ENCODE data around the gene VPS9D1. TPM values are rescaled to one million over a fixed set of nuclear protein-coding genes. Genes with fewer than 3 reads are reported as not detected.
"Not testable (repeated sequence)": the region's sequence is repeated elsewhere in the genome, so short reads cannot be mapped to it uniquely, and the experiment has no call there.

VPS9D1 gene
- total RNA-seq, 3 donors from 2014 or later: 2.2 to 4.8 (median 2.9) TPM

GRCh38 chr16:89709166-89709565 lies 11.5 kb downstream of the VPS9D1 start:
- Mint-ChIP-seq H3K9me3 (no peaks in the 10 kb centered on the region), H3K4me3 (no peak overlapping the region), H3K27me3 (ENCODE audit: low read depth) (no peaks in the 10 kb centered on the region), H3K4me1 (ENCODE audit: low read depth) (peaks cover 8% of the 10 kb centered on the region), H3K36me3 (ENCODE audit: insufficient read depth) (peaks cover 2% of the 10 kb centered on the region)
- no peak for ATAC-seq
- DNase-seq: no peak

GRCh38 chr16:89708481-89708931 lies 12.2 kb downstream of the VPS9D1 start:
- DNase-seq: no peak
- Mint-ChIP-seq H3K9me3 (no peaks in the 10 kb centered on the region), H3K27me3 (ENCODE audit: low read depth) (no peaks in the 10 kb centered on the region), H3K4me3 (no peak overlapping the region), H3K4me1 (ENCODE audit: low read depth) (peaks cover 8% of the 10 kb centered on the region), H3K36me3 (ENCODE audit: insufficient read depth) (no peaks in the 10 kb centered on the region)
- no peak for ATAC-seq

- H3K9me3 Mint-ChIP-seq: no peaks in the 10 kb centered on the region
- no peak for DNase-seq
- no peak overlapping the region for H3K4me3 Mint-ChIP-seq
- no peaks in the 10 kb centered on the region for H3K36me3 Mint-ChIP-seq (ENCODE audit: insufficient read depth)
- ATAC-seq: no peak
- H3K27me3 Mint-ChIP-seq (ENCODE audit: low read depth): no peaks in the 10 kb centered on the region
- peaks cover 8% of the 10 kb centered on the region for H3K4me1 Mint-ChIP-seq (ENCODE audit: low read depth)
Observed at GRCh38 chr16:89707695-89708094, 13.0 kb downstream of the VPS9D1 start.

GRCh38 chr16:89706518-89707260 lies 14.0 kb downstream of the VPS9D1 start:
- no peak overlapping the region for H3K4me3 Mint-ChIP-seq
- H3K4me1 Mint-ChIP-seq (ENCODE audit: low read depth): peaks cover 15% of the 10 kb centered on the region
- H3K9me3 Mint-ChIP-seq: no peaks in the 10 kb centered on the region
- no peaks in the 10 kb centered on the region for H3K27me3 Mint-ChIP-seq (ENCODE audit: low read depth)
- DNase-seq (no peak), ATAC-seq (no peak)
- no peaks in the 10 kb centered on the region for H3K36me3 Mint-ChIP-seq (ENCODE audit: insufficient read depth)

- no peak for DNase-seq
- Mint-ChIP-seq H3K36me3 (ENCODE audit: insufficient read depth) (no peaks in the 10 kb centered on the region), H3K9me3 (no peaks in the 10 kb centered on the region), H3K4me1 (ENCODE audit: low read depth) (peaks cover 18% of the 10 kb centered on the region), H3K4me3 (no peak overlapping the region), H3K27me3 (ENCODE audit: low read depth) (no peaks in the 10 kb centered on the region)
- no peak for ATAC-seq
Observed at GRCh38 chr16:89705006-89705405, 15.7 kb downstream of the VPS9D1 start.

- ATAC-seq (no peak), DNase-seq (no peak)
- Mint-ChIP-seq H3K36me3 (ENCODE audit: insufficient read depth) (no peaks in the 10 kb centered on the region), H3K4me3 (no peak overlapping the region), H3K9me3 (no peaks in the 10 kb centered on the region), H3K27me3 (ENCODE audit: low read depth) (no peaks in the 10 kb centered on the region), H3K4me1 (ENCODE audit: low read depth) (peaks cover 22% of the 10 kb centered on the region)
Observed at GRCh38 chr16:89704281-89704680, 16.4 kb downstream of the VPS9D1 start.

- peak; percentile 98 for DNase-seq
- Mint-ChIP-seq H3K4me3 (peak within 1 kb of the TSS; percentile 79), H3K9me3 (no peaks in the 10 kb centered on the region), H3K4me1 (ENCODE audit: low read depth) (peaks cover 25% of the 10 kb centered on the region), H3K36me3 (ENCODE audit: insufficient read depth) (no peaks in the 10 kb centered on the region), H3K27me3 (ENCODE audit: low read depth) (no peaks in the 10 kb centered on the region)
- ATAC-seq: peak; percentile 80 to 83
Observed at GRCh38 chr16:89701425-89702406, 19.0 kb downstream of the VPS9D1 start, which contains the start of gene SPATA2L. SPATA2L (minus strand) TSS chr16:89701705; CDS start chr16:89701232, 473 bp downstream.

- peak; percentile 31 to 36 for ATAC-seq
- Mint-ChIP-seq H3K36me3 (ENCODE audit: insufficient read depth) (no peaks in the 10 kb centered on the region), H3K4me1 (ENCODE audit: low read depth) (peaks cover 25% of the 10 kb centered on the region), H3K9me3 (no peaks in the 10 kb centered on the region), H3K27me3 (ENCODE audit: low read depth) (no peaks in the 10 kb centered on the region), H3K4me3 (peak overlapping the region; percentile 79)
- peak; percentile 39 for DNase-seq
Observed at GRCh38 chr16:89700649-89701424, 19.9 kb downstream of the VPS9D1 start.

GRCh38 chr16:89700100-89700648 lies 20.5 kb downstream of the VPS9D1 start:
- no peaks in the 10 kb centered on the region for H3K27me3 Mint-ChIP-seq (ENCODE audit: low read depth)
- H3K4me3 Mint-ChIP-seq: peak overlapping the region; percentile 79
- H3K4me1 Mint-ChIP-seq (ENCODE audit: low read depth): peaks cover 23% of the 10 kb centered on the region
- ATAC-seq (peak; percentile 11 to 12), DNase-seq (peak; percentile 99)
- no peaks in the 10 kb centered on the region for H3K9me3 Mint-ChIP-seq
- no peaks in the 10 kb centered on the region for H3K36me3 Mint-ChIP-seq (ENCODE audit: insufficient read depth)

GRCh38 chr16:89699629-89700099 lies 21.0 kb downstream of the VPS9D1 start:
- H3K36me3 Mint-ChIP-seq (ENCODE audit: insufficient read depth); H3K27me3 Mint-ChIP-seq (ENCODE audit: low read depth); DNase-seq; H3K9me3 Mint-ChIP-seq; ATAC-seq: not testable (repeated sequence)
- Mint-ChIP-seq H3K4me1 (ENCODE audit: low read depth) (peaks cover 23% of the 10 kb centered on the region), H3K4me3 (peak overlapping the region; percentile 79)

GRCh38 chr16:89698717-89699116 lies 22.0 kb downstream of the VPS9D1 start:
- not testable (repeated sequence) for H3K4me3 Mint-ChIP-seq; H3K27me3 Mint-ChIP-seq (ENCODE audit: low read depth); H3K9me3 Mint-ChIP-seq; DNase-seq; H3K36me3 Mint-ChIP-seq (ENCODE audit: insufficient read depth); ATAC-seq
- peaks cover 23% of the 10 kb centered on the region for H3K4me1 Mint-ChIP-seq (ENCODE audit: low read depth)

- H3K4me3 Mint-ChIP-seq: no peak overlapping the region
- no peaks in the 10 kb centered on the region for H3K27me3 Mint-ChIP-seq (ENCODE audit: low read depth)
Observed at GRCh38 chr16:89697616-89698331, 22.9 kb downstream of the VPS9D1 start.

GRCh38 chr16:89697161-89697615 lies 23.5 kb downstream of the VPS9D1 start:
- Mint-ChIP-seq H3K4me1 (ENCODE audit: low read depth) (peaks cover 18% of the 10 kb centered on the region), H3K9me3 (no peaks in the 10 kb centered on the region), H3K27me3 (ENCODE audit: low read depth) (no peaks in the 10 kb centered on the region), H3K4me3 (no peak overlapping the region), H3K36me3 (ENCODE audit: insufficient read depth) (peaks cover 5% of the 10 kb centered on the region)
- ATAC-seq (no peak), DNase-seq (no peak)

More at GRCh38 chr16:89697616-89698331, 22.9 kb downstream of the VPS9D1 start:
- ATAC-seq (no peak), DNase-seq (no peak)
- H3K4me1 Mint-ChIP-seq (ENCODE audit: low read depth): peaks cover 23% of the 10 kb centered on the region
- no peaks in the 10 kb centered on the region for H3K9me3 Mint-ChIP-seq
- peaks cover 5% of the 10 kb centered on the region for H3K36me3 Mint-ChIP-seq (ENCODE audit: insufficient read depth)

Measured in activated T-cell treated with anti-CD3 and anti-CD28 coated beads, Interleukin-2, amount 50 U/mL, for 4 hours (primary cell).